HepG2 (cell line): Measurements from ENCODE around the gene TBX10. TPM values are rescaled to one million over a fixed set of nuclear protein-coding genes. Genes with fewer than 3 reads are reported as not detected.
A peak's percentile ranks its signal among the peaks of the same experiment; 100 is the strongest.

Experiments used
- FOXC1 ChIP-seq: sonication (generic); formaldehyde crosslinking; IDR thresholded peaks from 2 replicates; pipeline ENCODE4 v1.8.0; 2022; ENCODE audit warnings: mild to moderate bottlenecking, missing genetic modification reagents, borderline replicate concordance
- MBNL3 ChIP-seq: fragments of 250-450 bp; sonication (Bioruptor Pico); conservative IDR thresholded peaks from 2 replicates; pipeline ENCODE4 v1.8.0; 2022; ENCODE audit warnings: mild to moderate bottlenecking, inconsistent platforms
- NFIC ChIP-seq: IDR thresholded peaks from 2 replicates; pipeline ENCODE4 v1.6.1; 2012; ENCODE audit warnings: mild to moderate bottlenecking, low read length, inconsistent platforms
- NFRKB ChIP-seq: fragments of 450-650 bp; IDR thresholded peaks from 2 replicates; pipeline ENCODE4 v1.6.1; 2017
- NR2F6 ChIP-seq, 2 experiments: IDR thresholded peaks; 2 replicates each; pipeline ENCODE4 v1.6.1; 2016; ENCODE audit warnings: antibody characterized with exemption in 1 of 2, mild to moderate bottlenecking in 1 of 2
- PHF21A ChIP-seq: sonication (generic); formaldehyde crosslinking; IDR thresholded peaks from 2 replicates; pipeline ENCODE4 v1.5.0; 2020; ENCODE audit warnings: mild to moderate bottlenecking, missing genetic modification reagents
- TAF15 ChIP-seq: fragments of 200-400 bp; formaldehyde crosslinking; IDR thresholded peaks from one replicate; pipeline ENCODE4 v1.6.1; 2018; ENCODE audit warnings: mild to moderate bottlenecking, low read depth, low read length; ENCODE audit not compliant: poor library complexity, severe bottlenecking
- XBP1 ChIP-seq: sonication (generic); formaldehyde crosslinking; IDR thresholded peaks from 2 replicates; pipeline ENCODE4 v1.5.0; 2020; ENCODE audit warnings: missing genetic modification reagents
- ZIK1 ChIP-seq: sonication (generic); formaldehyde crosslinking; IDR thresholded peaks from 2 replicates; pipeline ENCODE4 v1.5.0; 2020; ENCODE audit warnings: mild to moderate bottlenecking, low read depth, missing genetic modification reagents, borderline replicate concordance
- ZNF235 ChIP-seq: sonication (generic); formaldehyde crosslinking; IDR thresholded peaks from 2 replicates; pipeline ENCODE4 v1.8.1; 2023; ENCODE audit warnings: mild to moderate bottlenecking, missing genetic modification reagents, borderline replicate concordance
- ZNF350 ChIP-seq: sonication (generic); formaldehyde crosslinking; IDR thresholded peaks from 2 replicates; pipeline ENCODE4 v1.4.0; 2020; ENCODE audit warnings: mild to moderate bottlenecking, low read depth, missing genetic modification reagents, borderline replicate concordance
- ZNF501 ChIP-seq: sonication (generic); formaldehyde crosslinking; IDR thresholded peaks from 2 replicates; pipeline ENCODE4 v1.5.1; 2020; ENCODE audit warnings: mild to moderate bottlenecking, moderate library complexity, missing genetic modification reagents
- ZNF629 ChIP-seq: sonication (generic); formaldehyde crosslinking; conservative IDR thresholded peaks from 2 replicates; pipeline ENCODE4 v1.5.0; 2020; ENCODE audit warnings: missing genetic modification reagents
- polyA plus RNA-seq, 8 experiments: library from polyadenylated mRNA; depleted of rRNA in 3 of 8; stranded (reverse) in 7 of 8; unstranded in 1 of 8; fragments of >200 nt; fragmentation: Illumina TruSeq in 4 of 8; extraction: Trizol in 4 of 8; gene quantifications; 2 replicates each; pipeline versions ENCODE4 v1.2.1 to v1.2.3, GENCODE V29; 2011 to 2016; ENCODE audit warnings: low read depth in 4 of 8, missing spikeins in 1 of 8, mixed read lengths in 1 of 8; ENCODE audit not compliant: insufficient read depth in 1 of 8
- total RNA-seq, 5 experiments: library from RNA; depleted of rRNA; stranded (reverse); fragments of >200 nt; fragmentation: Illumina TruSeq; extraction: Trizol; gene quantifications; 2 replicates each; pipeline ENCODE4 v1.2.3, GENCODE V29; 2016; ENCODE audit warnings: low read depth in 1 of 5
- TF ChIP-seq, protein P1 (sequence below), 2 experiments: IDR thresholded peaks; 2 replicates each; pipeline ENCODE4 v1.6.1; 2011 to 2012; ENCODE audit warnings: low read length in 2 of 2, borderline replicate concordance in 1 of 2, low read depth in 1 of 2, mild to moderate bottlenecking in 1 of 2, moderate library complexity in 1 of 2
- TF ChIP-seq, protein P2 (sequence below): sonication (generic); formaldehyde crosslinking; IDR thresholded peaks from 2 replicates; pipeline ENCODE4 v1.4.0; 2020; ENCODE audit warnings: missing genetic modification reagents, borderline replicate concordance
- TF ChIP-seq, protein P3 (sequence below): fragments of 450-650 bp; IDR thresholded peaks from 2 replicates; pipeline ENCODE4 v1.6.1; 2016
- TF ChIP-seq, protein P4 (sequence below): sonication (generic); formaldehyde crosslinking; IDR thresholded peaks from 2 replicates; pipeline ENCODE4 v1.5.0; 2020; ENCODE audit warnings: mild to moderate bottlenecking, missing genetic modification reagents

The TBX10 gene
- total and polyA plus RNA-seq, 2 of the 13 experiments (the other 11 are each of a cell fraction or from before 2014, with no cell fraction given), result 0.27 to 1.7 TPM

DNA sequence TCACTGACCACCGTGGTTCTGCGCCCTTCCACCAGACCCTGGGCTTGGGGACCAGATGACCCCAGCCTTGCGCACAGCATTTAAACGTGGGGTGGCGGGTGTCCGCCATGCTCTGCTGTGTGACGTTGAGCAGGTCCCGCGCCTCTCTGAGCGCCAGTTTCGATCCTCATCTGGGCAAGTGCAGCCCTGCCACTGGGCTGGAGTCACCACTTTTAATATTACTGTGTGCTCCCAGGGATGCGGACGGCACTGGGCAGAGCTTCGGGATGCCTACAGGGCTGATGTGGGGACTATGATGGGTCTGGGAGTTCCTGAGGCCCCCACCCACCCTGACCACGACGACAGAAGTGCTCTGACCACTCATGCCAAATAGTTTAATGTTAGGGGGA is 8.6 kb downstream of the TBX10 start (continued):
- TF ChIP-seq ZIK1 (no peak), XBP1 (CRISPR knock-in tag) (no peak), ZNF350 (no peak), PHF21A (CRISPR knock-in tag) (no peak), NR2F6 (IDR thresholded peaks at IDR 0.05) (peak; percentile 24; the same call in 1 of the 2 replicates), NR2F6 (CRISPR knock-in tag; IDR thresholded peaks at IDR 0.05) (no peak), ZNF629 (no peak), TAF15 (no peak), ZNF235 (CRISPR knock-in tag) (no peak), NFRKB (no peak), NFIC (no peak), FOXC1 (CRISPR knock-in tag) (0 out of 2 replicates have a peak, but pooled peaks have one; percentile 11), ZNF501 (no peak), MBNL3 (no peak)
- TF ChIP-seq, protein P1, sequence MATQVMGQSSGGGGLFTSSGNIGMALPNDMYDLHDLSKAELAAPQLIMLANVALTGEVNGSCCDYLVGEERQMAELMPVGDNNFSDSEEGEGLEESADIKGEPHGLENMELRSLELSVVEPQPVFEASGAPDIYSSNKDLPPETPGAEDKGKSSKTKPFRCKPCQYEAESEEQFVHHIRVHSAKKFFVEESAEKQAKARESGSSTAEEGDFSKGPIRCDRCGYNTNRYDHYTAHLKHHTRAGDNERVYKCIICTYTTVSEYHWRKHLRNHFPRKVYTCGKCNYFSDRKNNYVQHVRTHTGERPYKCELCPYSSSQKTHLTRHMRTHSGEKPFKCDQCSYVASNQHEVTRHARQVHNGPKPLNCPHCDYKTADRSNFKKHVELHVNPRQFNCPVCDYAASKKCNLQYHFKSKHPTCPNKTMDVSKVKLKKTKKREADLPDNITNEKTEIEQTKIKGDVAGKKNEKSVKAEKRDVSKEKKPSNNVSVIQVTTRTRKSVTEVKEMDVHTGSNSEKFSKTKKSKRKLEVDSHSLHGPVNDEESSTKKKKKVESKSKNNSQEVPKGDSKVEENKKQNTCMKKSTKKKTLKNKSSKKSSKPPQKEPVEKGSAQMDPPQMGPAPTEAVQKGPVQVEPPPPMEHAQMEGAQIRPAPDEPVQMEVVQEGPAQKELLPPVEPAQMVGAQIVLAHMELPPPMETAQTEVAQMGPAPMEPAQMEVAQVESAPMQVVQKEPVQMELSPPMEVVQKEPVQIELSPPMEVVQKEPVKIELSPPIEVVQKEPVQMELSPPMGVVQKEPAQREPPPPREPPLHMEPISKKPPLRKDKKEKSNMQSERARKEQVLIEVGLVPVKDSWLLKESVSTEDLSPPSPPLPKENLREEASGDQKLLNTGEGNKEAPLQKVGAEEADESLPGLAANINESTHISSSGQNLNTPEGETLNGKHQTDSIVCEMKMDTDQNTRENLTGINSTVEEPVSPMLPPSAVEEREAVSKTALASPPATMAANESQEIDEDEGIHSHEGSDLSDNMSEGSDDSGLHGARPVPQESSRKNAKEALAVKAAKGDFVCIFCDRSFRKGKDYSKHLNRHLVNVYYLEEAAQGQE (IDR thresholded peaks at IDR 0.05; ENCODE audit: borderline replicate concordance in 1 of 2, low read depth in 1 of 2, low read length in 2 of 2), result no peak
- TF ChIP-seq, protein P2, sequence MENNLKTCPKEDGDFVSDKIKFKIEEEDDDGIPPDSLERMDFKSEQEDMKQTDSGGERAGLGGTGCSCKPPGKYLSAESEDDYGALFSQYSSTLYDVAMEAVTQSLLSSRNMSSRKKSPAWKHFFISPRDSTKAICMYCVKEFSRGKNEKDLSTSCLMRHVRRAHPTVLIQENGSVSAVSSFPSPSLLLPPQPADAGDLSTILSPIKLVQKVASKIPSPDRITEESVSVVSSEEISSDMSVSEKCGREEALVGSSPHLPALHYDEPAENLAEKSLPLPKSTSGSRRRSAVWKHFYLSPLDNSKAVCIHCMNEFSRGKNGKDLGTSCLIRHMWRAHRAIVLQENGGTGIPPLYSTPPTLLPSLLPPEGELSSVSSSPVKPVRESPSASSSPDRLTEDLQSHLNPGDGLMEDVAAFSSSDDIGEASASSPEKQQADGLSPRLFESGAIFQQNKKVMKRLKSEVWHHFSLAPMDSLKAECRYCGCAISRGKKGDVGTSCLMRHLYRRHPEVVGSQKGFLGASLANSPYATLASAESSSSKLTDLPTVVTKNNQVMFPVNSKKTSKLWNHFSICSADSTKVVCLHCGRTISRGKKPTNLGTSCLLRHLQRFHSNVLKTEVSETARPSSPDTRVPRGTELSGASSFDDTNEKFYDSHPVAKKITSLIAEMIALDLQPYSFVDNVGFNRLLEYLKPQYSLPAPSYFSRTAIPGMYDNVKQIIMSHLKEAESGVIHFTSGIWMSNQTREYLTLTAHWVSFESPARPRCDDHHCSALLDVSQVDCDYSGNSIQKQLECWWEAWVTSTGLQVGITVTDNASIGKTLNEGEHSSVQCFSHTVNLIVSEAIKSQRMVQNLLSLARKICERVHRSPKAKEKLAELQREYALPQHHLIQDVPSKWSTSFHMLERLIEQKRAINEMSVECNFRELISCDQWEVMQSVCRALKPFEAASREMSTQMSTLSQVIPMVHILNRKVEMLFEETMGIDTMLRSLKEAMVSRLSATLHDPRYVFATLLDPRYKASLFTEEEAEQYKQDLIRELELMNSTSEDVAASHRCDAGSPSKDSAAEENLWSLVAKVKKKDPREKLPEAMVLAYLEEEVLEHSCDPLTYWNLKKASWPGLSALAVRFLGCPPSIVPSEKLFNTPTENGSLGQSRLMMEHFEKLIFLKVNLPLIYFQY (CRISPR knock-in tag), result no peak
- TF ChIP-seq, protein P3, sequence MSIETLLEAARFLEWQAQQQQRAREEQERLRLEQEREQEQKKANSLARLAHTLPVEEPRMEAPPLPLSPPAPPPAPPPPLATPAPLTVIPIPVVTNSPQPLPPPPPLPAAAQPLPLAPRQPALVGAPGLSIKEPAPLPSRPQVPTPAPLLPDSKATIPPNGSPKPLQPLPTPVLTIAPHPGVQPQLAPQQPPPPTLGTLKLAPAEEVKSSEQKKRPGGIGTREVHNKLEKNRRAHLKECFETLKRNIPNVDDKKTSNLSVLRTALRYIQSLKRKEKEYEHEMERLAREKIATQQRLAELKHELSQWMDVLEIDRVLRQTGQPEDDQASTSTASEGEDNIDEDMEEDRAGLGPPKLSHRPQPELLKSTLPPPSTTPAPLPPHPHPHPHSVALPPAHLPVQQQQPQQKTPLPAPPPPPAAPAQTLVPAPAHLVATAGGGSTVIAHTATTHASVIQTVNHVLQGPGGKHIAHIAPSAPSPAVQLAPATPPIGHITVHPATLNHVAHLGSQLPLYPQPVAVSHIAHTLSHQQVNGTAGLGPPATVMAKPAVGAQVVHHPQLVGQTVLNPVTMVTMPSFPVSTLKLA, result no peak
- TF ChIP-seq, protein P4, sequence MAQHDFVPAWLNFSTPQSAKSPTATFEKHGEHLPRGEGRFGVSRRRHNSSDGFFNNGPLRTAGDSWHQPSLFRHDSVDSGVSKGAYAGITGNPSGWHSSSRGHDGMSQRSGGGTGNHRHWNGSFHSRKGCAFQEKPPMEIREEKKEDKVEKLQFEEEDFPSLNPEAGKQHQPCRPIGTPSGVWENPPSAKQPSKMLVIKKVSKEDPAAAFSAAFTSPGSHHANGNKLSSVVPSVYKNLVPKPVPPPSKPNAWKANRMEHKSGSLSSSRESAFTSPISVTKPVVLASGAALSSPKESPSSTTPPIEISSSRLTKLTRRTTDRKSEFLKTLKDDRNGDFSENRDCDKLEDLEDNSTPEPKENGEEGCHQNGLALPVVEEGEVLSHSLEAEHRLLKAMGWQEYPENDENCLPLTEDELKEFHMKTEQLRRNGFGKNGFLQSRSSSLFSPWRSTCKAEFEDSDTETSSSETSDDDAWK (CRISPR knock-in tag), result no peak
